Chondrocyte (in vitro differentiated cells): Measurements from ENCODE around the gene TGM5. TPM values are rescaled to one million over a fixed set of nuclear protein-coding genes. Genes with fewer than 3 reads are reported as not detected.
"Not testable (repeated sequence)": the region's sequence is repeated elsewhere in the genome, so short reads cannot be mapped to it uniquely, and the experiment has no call there.

Source experiments
- DNase-seq: peaks from one replicate; pipeline ENCODE4 v3.0.0; 2021; ENCODE audit warnings: mixed read lengths, low spot score
- H3K27ac Mint-ChIP-seq: one replicate; pipeline ENCODE4 v1.8.0; 2021; ENCODE audit warnings: mild to moderate bottlenecking, moderate library complexity, mixed read lengths; ENCODE audit not compliant: unreplicated experiment
- H3K27me3 Mint-ChIP-seq: 2 replicates; pipeline ENCODE4 v1.8.0; 2021; ENCODE audit warnings: low read depth, mixed read lengths
- H3K36me3 Mint-ChIP-seq: 2 replicates; pipeline ENCODE4 v1.8.0; 2021; ENCODE audit warnings: low read depth, mixed read lengths
- H3K4me1 Mint-ChIP-seq: 2 replicates; pipeline ENCODE4 v1.8.0; 2021; ENCODE audit warnings: low read depth, mild to moderate bottlenecking, mixed read lengths
- H3K4me3 Mint-ChIP-seq: one replicate; pipeline ENCODE4 v1.8.0; 2021; ENCODE audit warnings: mild to moderate bottlenecking, moderate library complexity, mixed read lengths; ENCODE audit not compliant: unreplicated experiment
- H3K9me3 Mint-ChIP-seq: 2 replicates; pipeline ENCODE4 v1.8.0; 2021; ENCODE audit warnings: low read depth, mixed read lengths
- CTCF ChIP-seq: fragments of 200-600 bp; sonication (generic); IDR thresholded peaks from 2 replicates; pipeline ENCODE4 v1.5.0; 2021; ENCODE audit warnings: antibody characterized with exemption, mild to moderate bottlenecking, moderate library complexity
- total RNA-seq: library from RNA; stranded (reverse); gene quantifications from 3 replicates; pipeline ENCODE4 v1.2.1, GENCODE V29; 2021

The TGM5 gene
- total RNA-seq, 1 donor from 2014 or later: not detected

GRCh38 chr15:43299411-43299810 lies 32.7 kb upstream of the TGM5 start:
- no peak overlapping the region for H3K27ac Mint-ChIP-seq
- H3K4me3 Mint-ChIP-seq: no peak overlapping the region
- H3K4me1 Mint-ChIP-seq: no peaks in the 10 kb centered on the region
- no peaks in the 10 kb centered on the region for H3K9me3 Mint-ChIP-seq
- no peaks in the 10 kb centered on the region for H3K36me3 Mint-ChIP-seq
- DNase-seq: no peak
- H3K27me3 Mint-ChIP-seq: peaks cover 45% of the 10 kb centered on the region
- no peak for TF ChIP-seq CTCF

- no peaks in the 10 kb centered on the region for H3K9me3 Mint-ChIP-seq
- H3K4me3 Mint-ChIP-seq: no peak overlapping the region
- H3K4me1 Mint-ChIP-seq: peaks cover 5% of the 10 kb centered on the region
- H3K27me3 Mint-ChIP-seq: peaks cover 49% of the 10 kb centered on the region
- no peak for DNase-seq
- no peak overlapping the region for H3K27ac Mint-ChIP-seq
- TF ChIP-seq CTCF: no peak
- H3K36me3 Mint-ChIP-seq: peaks cover 3% of the 10 kb centered on the region
Measured at GRCh38 chr15:43294091-43294706, 27.5 kb upstream of the TGM5 start.

DNA sequence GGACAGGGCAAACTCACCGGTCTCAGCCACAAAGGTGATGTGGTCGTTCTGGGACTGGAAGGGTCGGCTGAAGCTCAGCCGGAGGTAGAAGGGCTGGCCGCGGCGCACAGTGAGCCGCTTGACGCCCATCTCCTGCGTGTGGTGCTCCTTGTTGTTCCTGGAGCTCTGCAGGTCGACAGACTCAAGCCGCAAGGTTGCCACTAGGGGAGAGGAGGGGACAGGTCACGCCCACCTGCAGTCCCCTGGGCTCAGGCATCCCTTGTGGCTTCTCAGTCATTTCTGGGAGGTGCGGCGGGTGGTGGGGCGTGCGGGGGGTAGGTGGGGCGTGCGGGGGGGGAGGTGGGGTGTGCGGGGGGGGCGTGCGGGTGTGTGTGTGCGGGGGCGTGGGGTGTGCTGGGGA lies 26.7 kb upstream of the TGM5 start:
- H3K27me3 Mint-ChIP-seq: peaks cover 52% of the 10 kb centered on the region
- no peak overlapping the region for H3K27ac Mint-ChIP-seq
- TF ChIP-seq CTCF: no peak
- H3K4me3 Mint-ChIP-seq: no peak overlapping the region
- peaks cover 5% of the 10 kb centered on the region for H3K4me1 Mint-ChIP-seq
- peaks cover 3% of the 10 kb centered on the region for H3K36me3 Mint-ChIP-seq
- DNase-seq: no peak
- H3K9me3 Mint-ChIP-seq: no peaks in the 10 kb centered on the region

GRCh38 chr15:43292375-43293078 lies 25.8 kb upstream of the TGM5 start:
- Mint-ChIP-seq H3K4me3 (no peak overlapping the region), H3K36me3 (peaks cover 3% of the 10 kb centered on the region), H3K27ac (peak overlapping the region; percentile 57), H3K4me1 (peaks cover 5% of the 10 kb centered on the region), H3K9me3 (no peaks in the 10 kb centered on the region), H3K27me3 (peaks cover 54% of the 10 kb centered on the region)
- DNase-seq: no peak
- no peak for TF ChIP-seq CTCF

GRCh38 chr15:43289656-43290055 lies 22.9 kb upstream of the TGM5 start:
- H3K27ac Mint-ChIP-seq, H3K4me3 Mint-ChIP-seq, H3K9me3 Mint-ChIP-seq, H3K36me3 Mint-ChIP-seq, DNase-seq, H3K4me1 Mint-ChIP-seq: not testable (repeated sequence)
- H3K27me3 Mint-ChIP-seq: peaks cover 58% of the 10 kb centered on the region

GRCh38 chr15:43287254-43287653 lies 20.5 kb upstream of the TGM5 start:
- no peaks in the 10 kb centered on the region for H3K9me3 Mint-ChIP-seq
- H3K36me3 Mint-ChIP-seq: peaks cover 3% of the 10 kb centered on the region
- TF ChIP-seq CTCF: no peak
- no peak overlapping the region for H3K4me3 Mint-ChIP-seq
- no peak overlapping the region for H3K27ac Mint-ChIP-seq
- peaks cover 48% of the 10 kb centered on the region for H3K27me3 Mint-ChIP-seq
- DNase-seq: no peak
- H3K4me1 Mint-ChIP-seq: no peaks in the 10 kb centered on the region
